Activated CD4-positive, alpha-beta T cell treated with anti-CD3 and anti-CD28 coated beads for 48 hours (primary cell): ENCODE data around the gene SLC22A23.

Source experiments
- DNase-seq: peaks from one replicate; pipeline ENCODE4 v3.0.0-alpha.2; 2020

SLC22A23 gene

GRCh38 chr6:3368685-3369084 is 88.2 kb downstream of the SLC22A23 start:
- no peak for DNase-seq

- DNase-seq: no peak
These were observed 89.2 kb downstream of the SLC22A23 start for GRCh38 chr6:3367630-3368029.

- DNase-seq: no peak
These were observed 90.0 kb downstream of the SLC22A23 start for GRCh38 chr6:3366596-3367413.

DNA sequence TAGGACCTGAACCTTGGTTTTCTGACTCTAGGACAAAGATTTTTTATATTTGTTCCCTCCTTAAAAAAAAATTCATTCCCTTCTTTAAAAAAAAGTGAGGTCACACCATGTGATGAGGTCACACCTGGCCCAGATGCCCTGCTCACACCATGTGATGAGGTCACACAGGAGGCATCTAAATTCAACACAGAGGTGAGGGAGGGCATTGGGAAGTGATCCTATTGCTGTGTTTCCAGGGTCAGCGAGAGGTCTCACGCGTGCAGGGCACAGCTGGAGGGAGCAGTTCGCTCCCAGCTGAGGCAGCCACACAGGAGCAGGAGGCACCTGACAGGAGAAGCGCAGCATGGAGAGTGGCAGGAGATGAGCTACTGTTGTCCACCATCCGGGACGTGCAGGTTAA is 92.5 kb downstream of the SLC22A23 start:
- no peak for DNase-seq

DNA sequence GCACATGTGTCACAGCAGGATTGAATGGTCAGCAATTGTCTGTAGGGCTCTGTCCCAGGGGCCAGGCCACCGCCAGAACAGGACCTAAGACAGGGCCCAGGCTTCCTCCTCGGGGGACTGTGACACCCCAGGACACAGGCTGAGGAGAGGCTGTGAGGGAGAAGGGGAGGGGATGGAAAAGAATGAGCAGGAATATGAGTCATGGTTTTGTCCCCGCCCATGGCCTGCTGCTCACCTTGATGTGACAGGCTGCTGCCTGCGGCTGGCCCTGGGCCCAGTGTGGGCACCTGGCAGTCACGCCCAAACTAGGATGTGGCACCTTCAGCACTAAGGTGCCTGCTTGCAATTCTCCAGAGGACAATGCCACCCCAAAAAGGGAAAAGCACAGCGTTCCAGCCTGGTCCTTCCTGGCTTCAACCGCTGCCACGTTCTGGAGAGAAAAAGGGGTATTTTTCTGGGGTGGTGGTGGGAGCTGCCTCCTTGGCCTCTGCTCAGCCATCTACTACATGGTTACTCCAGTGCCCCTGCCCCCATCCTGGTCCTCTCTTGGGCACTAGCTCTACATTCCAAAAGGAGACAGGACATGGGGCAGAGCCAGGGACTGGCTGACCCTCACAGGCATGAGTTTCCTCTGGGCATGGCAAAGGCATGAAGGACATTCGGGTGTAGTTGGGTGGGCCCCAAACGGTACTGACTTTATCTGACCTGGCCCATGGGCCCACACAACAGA is 93.4 kb downstream of the SLC22A23 start:
- peak; percentile 17 for DNase-seq

DNA sequence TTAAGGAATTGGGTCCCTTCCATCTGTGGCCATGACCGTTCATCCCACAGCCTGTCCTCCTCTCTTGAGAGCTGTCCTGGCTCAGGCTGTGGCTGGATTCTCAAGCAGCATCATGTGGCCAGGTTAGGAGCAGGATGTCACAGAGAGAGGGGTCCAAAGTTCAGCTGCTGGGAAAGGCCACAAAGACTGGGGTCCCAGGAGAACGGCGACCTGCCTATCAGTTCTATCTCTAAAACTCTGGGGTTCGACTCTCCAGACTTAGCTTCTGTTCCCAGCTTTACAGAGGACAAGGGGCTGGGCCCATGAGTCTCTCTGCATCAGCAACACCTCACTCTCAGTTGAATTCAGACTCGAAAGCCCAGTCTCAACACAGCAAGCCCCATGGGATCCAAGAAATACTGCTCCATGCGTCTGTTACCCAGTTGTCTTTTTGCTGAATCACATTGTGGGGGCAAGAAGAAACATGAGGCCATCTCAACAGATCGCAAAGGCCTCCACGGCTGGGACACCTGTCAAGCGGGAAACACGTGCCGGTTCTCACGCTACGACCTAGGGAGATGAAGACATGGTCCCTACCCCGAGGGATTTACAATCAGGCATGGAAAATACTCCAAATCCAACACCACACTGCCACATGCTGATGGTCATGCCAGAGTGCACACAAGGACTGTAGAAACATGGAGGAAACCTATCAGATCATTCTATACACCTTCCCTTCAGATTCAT is 95.4 kb downstream of the SLC22A23 start:
- DNase-seq: no peak

DNA sequence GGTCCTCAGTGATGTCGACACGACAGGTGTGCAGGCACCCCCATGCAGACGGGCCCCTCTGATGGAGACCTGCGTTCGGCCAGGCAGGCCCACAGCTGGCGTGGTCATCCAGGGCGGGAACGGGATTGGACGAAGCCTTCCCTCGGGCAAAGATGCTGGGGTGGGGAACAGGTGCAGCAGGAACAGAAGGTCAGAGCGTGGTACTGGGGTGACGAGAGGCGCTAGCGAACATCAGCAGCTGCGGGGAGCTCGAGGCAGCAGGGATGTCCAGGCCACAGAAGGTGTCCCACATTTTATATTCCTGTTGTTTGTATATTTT is 96.2 kb downstream of the SLC22A23 start:
- DNase-seq: no peak

- DNase-seq: no peak
These were observed 96.7 kb downstream of the SLC22A23 start for GRCh38 chr6:3359973-3360726.

DNA sequence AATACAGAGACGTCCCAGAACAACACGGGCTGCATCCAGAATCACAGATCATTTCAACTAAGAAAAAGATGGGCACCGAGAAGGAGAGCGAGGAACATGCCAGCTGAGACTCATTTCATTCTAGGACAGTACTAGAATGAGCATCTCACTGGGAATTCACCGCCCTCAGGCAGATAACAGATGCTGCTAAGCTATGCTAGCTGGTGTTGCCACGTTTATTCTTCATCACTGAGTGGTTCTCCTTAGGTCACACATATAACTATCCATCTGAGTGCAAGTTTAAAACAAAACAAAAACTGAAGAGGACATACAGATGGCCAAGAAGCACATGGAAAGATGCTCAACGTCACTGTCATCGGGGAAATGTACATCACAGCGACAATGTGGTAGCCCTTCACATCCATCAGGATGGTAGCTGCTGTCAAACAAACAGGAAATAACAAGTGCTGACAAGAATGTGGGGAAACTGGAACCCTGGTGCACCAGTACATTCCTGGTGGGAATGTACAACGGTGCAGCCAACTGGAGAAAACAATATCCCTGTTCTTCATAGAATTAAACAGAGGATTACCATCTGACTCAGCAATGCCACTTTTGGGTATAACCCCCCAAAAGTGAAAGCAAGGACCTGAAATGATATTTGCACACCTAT is 97.6 kb downstream of the SLC22A23 start:
- no peak for DNase-seq

DNA sequence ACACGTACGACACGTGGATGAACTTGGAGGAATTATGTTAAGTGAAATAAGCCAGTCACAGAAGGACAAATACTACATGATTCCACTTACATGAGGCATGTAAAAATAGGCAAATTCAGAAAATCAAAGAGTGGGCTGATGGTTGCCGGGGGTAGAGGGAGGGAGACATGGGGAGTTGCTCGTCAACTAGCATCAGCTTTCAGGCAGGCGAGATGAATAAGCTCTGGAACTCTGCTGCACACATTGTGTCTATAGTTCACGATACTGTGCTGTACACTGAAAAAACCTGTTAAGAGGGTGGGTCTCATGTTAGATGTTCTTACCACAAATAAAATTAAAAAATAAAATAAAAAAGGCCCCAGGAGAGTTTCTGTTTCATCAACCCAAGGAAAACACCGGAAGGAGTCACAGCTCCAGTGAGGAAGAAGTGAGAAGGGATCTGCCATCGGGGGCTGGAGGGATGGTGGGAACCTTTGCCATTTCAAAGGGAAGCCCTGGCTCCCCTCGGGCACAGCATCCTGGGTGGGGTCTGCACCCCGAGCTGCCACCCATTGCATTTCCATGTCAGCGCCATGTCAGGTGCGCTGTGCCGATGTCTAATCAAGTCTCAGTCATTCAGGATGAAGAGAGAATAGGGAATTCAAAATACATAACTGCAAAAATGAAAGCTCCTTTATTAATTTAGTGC is 98.3 kb downstream of the SLC22A23 start:
- no peak for DNase-seq

DNA sequence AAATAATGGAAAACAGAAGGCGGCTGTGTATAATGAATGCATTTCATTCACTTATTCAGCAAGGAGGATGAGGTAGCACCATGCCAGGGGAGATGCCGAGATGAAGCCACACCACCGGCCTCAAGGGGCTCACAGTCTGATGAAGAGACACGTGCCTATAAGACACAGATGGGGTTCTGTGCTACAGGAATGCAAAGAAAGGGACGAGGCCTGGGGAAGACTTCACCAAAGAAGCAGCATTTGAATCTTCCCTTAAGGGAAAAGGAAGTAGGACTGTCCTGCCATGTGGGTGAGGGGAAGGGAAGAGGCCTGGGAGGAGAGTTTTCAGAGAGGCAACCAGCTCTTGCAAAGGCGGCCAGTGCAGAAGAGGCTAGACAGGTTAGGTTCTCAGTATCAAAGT is 99.2 kb downstream of the SLC22A23 start:
- no peak for DNase-seq

- no peak for DNase-seq
These were observed 99.9 kb downstream of the SLC22A23 start for GRCh38 chr6:3356824-3357420.

DNA sequence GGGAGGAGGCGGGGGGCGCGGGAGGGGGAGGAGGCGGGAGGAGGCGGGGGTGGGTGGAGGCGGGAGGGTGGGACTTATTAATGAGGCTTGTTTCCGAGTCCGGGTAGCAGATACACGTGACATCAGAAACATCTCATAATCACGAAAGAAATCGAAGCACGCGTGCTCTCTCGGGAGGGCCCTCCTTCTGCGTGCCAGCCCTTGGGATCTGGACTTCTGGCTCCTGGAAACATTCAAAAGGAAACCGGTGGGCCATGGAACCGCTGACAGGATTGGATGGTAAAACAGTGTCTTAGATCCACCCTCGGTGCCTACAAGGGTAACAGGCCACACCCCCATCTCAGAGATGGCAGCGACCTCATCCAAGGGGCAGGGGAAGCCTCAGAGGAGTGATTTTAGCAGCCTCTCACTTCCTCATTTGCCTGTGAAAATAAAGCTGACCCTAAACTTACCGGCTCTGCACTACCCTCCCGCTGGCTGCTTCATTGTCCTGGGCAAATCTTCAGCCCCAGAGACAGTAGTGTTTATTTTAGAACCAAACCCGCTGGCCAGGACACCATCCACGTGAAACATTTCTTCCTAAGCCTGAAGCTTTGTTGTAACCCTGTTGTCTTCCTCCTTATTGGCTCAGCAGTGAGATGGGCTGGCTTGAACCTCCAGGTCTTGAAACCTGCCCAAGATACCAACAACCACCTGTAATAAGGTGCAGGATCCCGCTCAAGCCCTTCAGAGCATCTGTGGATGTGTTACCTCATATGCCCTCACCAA is 100.6 kb downstream of the SLC22A23 start:
- DNase-seq: peak; percentile 63

- peak; percentile 17 for DNase-seq
These were observed 101.3 kb downstream of the SLC22A23 start for GRCh38 chr6:3355358-3356055.

DNA sequence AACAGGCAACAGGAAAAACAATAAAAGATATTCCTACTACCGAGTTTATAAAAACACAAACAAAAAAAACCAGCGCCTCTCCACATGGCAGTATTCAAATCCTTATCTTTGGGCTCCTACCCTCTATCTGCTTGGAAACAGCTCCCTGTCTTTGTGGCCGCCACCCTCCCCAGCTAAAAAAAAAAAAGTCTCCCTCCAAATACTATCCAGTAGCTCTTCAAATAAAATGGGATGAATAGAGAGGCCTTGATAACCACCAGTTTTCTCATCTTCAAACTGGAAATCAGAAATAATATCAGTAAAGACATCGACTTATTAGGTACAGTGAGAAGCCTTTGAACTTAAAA is 101.9 kb downstream of the SLC22A23 start:
- no peak for DNase-seq

- DNase-seq: no peak
These were observed 102.9 kb downstream of the SLC22A23 start for GRCh38 chr6:3353939-3354338.

GRCh38 chr6:3353213-3353903 is 103.5 kb downstream of the SLC22A23 start:
- no peak for DNase-seq

DNA sequence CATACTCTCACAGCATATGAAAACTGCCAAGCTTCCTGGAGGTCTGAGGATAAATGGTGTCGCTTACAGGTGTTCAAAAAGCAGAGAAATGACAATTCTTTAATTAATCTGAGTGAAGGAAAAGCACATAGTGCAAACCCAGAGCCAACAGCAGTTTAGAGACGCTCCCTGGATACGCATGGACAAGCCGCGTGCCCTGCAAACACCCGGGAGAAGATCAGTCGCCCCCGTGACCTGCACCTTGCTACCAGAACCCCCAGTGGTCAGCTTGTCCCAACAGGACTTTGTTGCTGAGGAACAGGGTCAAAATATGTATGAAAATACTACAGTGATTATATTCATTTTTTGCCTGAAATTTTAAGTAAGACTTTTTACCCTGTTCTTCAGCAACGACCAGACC is 104.2 kb downstream of the SLC22A23 start:
- DNase-seq: no peak

- DNase-seq: no peak
These were observed 104.9 kb downstream of the SLC22A23 start for GRCh38 chr6:3351829-3352524.
